Nephron progenitor cell (in vitro differentiated cells): ENCODE data around the gene FOXL3.

Source experiments
- DNase-seq: peaks from one replicate; pipeline ENCODE4 v3.0.0; 2021
- H3K27ac Mint-ChIP-seq: 2 replicates; pipeline ENCODE4 v1.8.0; 2021; ENCODE audit warnings: mild to moderate bottlenecking, moderate library complexity, mixed read lengths
- H3K27me3 Mint-ChIP-seq: 2 replicates; pipeline ENCODE4 v1.8.0; 2021; ENCODE audit warnings: mild to moderate bottlenecking, low read depth, mixed read lengths; ENCODE audit not compliant: poor library complexity
- H3K36me3 Mint-ChIP-seq: 2 replicates; pipeline ENCODE4 v1.8.0; 2021; ENCODE audit warnings: low read depth, mixed read lengths
- H3K4me1 Mint-ChIP-seq: 2 replicates; pipeline ENCODE4 v1.8.0; 2021; ENCODE audit warnings: mixed read lengths
- H3K4me3 Mint-ChIP-seq: 2 replicates; pipeline ENCODE4 v1.8.0; 2021; ENCODE audit warnings: mild to moderate bottlenecking, moderate library complexity, mixed read lengths
- H3K9me3 Mint-ChIP-seq: 2 replicates; pipeline ENCODE4 v1.8.0; 2021; ENCODE audit warnings: mild to moderate bottlenecking, moderate library complexity, mixed read lengths
- TF ChIP-seq, protein P1 (sequence below): fragments of 200-600 bp; sonication (generic); IDR thresholded peaks from 2 replicates; pipeline ENCODE4 v1.5.0; 2021; ENCODE audit warnings: antibody characterized with exemption

FOXL3 gene

DNA sequence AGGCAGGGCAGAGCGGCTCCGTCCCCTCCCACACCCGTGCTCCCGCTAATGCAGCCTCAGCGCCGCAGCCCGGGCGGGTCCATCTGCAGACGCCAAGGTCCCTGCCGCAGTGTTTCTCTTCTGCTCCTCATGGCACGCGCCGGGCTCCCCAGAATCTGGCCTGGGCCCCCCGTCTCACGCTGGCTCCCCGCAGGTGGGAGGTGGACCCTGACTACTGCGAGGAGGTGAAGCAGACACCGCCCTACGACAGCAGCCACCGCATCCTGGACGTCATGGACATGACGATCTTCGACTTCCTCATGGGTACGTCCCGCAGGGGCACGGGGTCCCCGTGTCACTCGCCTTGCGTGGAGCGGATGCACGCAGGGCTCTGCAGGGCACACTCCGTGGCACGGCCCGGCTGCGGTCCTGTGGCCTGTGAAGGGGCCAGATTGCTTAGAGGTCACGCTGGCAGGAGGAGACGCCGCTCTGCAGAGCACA, 33.5 kb upstream of the FOXL3 start:
- Mint-ChIP-seq H3K36me3 (peaks cover 21% of the 10 kb centered on the region), H3K4me3 (no peak overlapping the region), H3K27ac (no peak overlapping the region), H3K27me3 (peaks cover 3% of the 10 kb centered on the region), H3K9me3 (peaks cover 40% of the 10 kb centered on the region), H3K4me1 (no peaks in the 10 kb centered on the region)
- no peak for DNase-seq
- TF ChIP-seq, protein P1, sequence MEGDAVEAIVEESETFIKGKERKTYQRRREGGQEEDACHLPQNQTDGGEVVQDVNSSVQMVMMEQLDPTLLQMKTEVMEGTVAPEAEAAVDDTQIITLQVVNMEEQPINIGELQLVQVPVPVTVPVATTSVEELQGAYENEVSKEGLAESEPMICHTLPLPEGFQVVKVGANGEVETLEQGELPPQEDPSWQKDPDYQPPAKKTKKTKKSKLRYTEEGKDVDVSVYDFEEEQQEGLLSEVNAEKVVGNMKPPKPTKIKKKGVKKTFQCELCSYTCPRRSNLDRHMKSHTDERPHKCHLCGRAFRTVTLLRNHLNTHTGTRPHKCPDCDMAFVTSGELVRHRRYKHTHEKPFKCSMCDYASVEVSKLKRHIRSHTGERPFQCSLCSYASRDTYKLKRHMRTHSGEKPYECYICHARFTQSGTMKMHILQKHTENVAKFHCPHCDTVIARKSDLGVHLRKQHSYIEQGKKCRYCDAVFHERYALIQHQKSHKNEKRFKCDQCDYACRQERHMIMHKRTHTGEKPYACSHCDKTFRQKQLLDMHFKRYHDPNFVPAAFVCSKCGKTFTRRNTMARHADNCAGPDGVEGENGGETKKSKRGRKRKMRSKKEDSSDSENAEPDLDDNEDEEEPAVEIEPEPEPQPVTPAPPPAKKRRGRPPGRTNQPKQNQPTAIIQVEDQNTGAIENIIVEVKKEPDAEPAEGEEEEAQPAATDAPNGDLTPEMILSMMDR = no peak

DNA sequence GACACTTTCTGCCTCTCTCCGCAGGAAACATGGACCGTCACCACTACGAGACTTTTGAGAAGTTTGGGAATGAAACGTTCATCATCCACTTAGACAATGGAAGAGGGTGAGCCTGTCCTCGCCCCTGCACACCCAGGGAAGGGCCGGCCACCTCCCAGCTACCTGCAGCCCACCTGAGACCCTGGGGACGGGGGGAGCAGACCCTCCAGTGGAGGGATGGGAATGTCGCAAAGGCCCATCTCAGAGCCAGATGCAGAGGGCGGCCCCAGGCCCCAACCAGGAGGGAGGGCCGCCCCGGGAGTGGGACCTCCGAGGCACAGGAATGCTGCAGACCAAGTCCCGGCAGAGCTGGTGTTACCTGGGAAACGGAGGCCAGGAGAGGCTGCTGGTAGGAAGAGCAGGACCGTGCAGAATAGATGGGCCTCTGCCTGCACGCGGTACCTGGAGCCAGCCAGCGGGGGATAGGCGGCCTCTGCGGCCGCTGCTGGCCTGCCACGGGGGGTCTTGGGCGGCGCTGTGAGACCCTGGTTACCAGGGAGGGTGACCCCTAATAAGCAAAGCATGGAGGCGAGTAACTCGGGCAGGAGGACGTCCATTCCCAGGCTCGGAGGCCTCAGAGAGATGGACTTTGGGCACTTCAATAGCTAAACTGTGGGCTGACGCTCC, 32.9 kb upstream of the FOXL3 start:
- Mint-ChIP-seq H3K4me1 (no peaks in the 10 kb centered on the region), H3K27me3 (peaks cover 3% of the 10 kb centered on the region), H3K4me3 (no peak overlapping the region), H3K36me3 (peaks cover 24% of the 10 kb centered on the region), H3K9me3 (peaks cover 46% of the 10 kb centered on the region), H3K27ac (no peak overlapping the region)
- DNase-seq = no peak
- TF ChIP-seq, protein P1 = no peak

DNA sequence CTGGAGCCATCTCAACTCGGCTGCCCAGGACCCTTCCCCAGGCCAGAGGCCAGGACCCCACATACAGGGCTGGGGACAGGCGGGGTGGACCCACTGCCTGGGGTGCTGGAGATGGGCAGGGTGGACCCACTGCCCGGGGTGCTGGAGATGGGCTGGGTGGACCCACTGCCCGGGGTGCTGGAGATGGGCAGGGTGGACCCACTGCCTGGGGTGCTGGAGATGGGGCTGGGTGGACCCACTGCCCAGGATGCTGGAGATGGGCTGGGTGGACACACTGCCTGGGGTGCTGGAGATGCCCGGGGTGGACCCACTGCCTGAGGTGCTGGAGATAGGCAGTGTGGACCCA, 32.4 kb upstream of the FOXL3 start:
- TF ChIP-seq, protein P1 = no peak
- H3K27ac Mint-ChIP-seq = no peak overlapping the region
- no peak overlapping the region for H3K4me3 Mint-ChIP-seq
- H3K9me3 Mint-ChIP-seq = peaks cover 51% of the 10 kb centered on the region
- H3K4me1 Mint-ChIP-seq = no peaks in the 10 kb centered on the region
- H3K36me3 Mint-ChIP-seq = peaks cover 30% of the 10 kb centered on the region
- DNase-seq = no peak
- peaks cover 3% of the 10 kb centered on the region for H3K27me3 Mint-ChIP-seq

DNA sequence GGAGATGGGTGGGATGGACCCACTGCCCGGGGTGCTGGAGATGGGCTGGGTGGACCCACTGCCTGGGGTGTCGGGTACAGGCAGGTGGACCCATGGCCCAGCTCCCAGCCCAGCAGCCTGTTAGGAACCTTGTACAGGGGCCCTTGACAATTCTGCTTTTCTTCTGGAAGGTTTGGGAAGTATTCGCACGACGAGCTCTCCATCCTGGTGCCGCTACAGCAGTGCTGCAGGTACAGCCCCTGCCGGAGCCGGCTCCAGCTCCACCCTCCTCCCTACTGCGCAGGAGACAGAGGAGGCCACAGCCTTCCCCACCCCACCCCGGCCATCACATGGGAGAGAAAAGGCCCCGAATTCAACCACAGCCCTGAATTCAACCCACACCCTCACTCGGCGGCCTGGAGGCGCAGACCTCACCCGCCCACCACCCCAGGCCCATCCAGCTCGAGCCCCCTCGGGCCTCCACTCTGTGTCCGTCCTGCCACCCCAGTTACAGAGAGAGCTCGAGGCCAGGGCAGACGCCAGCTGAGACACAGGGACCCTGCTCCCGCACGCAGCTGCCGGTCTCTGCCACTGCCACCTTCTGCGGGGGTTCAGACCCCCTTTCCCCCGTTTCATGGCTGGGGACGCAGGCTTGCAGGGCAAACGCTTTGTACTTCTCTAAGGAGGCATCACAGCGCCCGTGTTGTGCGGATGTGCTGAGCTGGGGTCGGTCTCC, 31.3 kb upstream of the FOXL3 start:
- TF ChIP-seq, protein P1 = no peak
- Mint-ChIP-seq H3K36me3 (peaks cover 30% of the 10 kb centered on the region), H3K9me3 (peaks cover 53% of the 10 kb centered on the region), H3K27ac (no peak overlapping the region), H3K4me3 (no peak overlapping the region), H3K4me1 (no peaks in the 10 kb centered on the region), H3K27me3 (peaks cover 3% of the 10 kb centered on the region)
- no peak for DNase-seq

DNA sequence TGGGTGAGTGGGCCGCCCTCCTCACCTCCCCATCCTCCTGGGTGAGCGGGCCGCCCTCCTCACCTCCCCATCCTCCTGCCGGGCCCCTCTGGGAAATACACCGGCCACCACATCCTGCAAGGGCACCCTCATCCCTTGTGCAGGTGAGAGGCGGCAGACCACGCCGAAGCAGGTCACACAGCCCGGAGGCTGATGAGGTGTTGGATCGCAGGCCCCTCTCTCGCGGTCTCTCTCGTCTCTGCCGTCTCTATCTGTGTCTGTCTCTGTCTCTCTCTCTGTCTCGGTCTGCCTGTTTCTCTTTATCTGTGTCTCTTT, 30.8 kb upstream of the FOXL3 start:
- TF ChIP-seq, protein P1 = no peak
- H3K4me3 Mint-ChIP-seq = no peak overlapping the region
- no peak for DNase-seq
- H3K27ac Mint-ChIP-seq = peak overlapping the region; percentile 10
- peaks cover 56% of the 10 kb centered on the region for H3K9me3 Mint-ChIP-seq
- H3K27me3 Mint-ChIP-seq = peaks cover 3% of the 10 kb centered on the region
- H3K36me3 Mint-ChIP-seq = peaks cover 30% of the 10 kb centered on the region
- no peaks in the 10 kb centered on the region for H3K4me1 Mint-ChIP-seq
